Endothelial cell of umbilical vein (primary cell): ENCODE measurements around the gene CMSS1. TPM values are rescaled to one million over a fixed set of nuclear protein-coding genes. Genes with fewer than 3 reads are reported as not detected.

ENCODE experiments used
- BruUV-seq: library from RNA; stranded (reverse); fragments of 400-500 nt; replicated peaks from 2 replicates; lab custom pipeline; 2021; lab: Mats Ljungman, UMichigan
- CTCF ChIA-PET: fragments of 300-600, 350-600 bp; sonication (Branson Sonifier 250); formaldehyde crosslinking; loops from one replicate; lab custom pipeline; 2021; ENCODE audit warnings: antibody characterized with exemption, inconsistent platforms; lab: Charles Lee
- POLR2A ChIA-PET: fragments of 300-600, 350-600 bp; sonication (Branson Sonifier 250); formaldehyde crosslinking; loops from one replicate; lab custom pipeline; 2021; ENCODE audit warnings: antibody characterized with exemption, inconsistent platforms; lab: Charles Lee
- DNase-seq: peaks from one replicate; pipeline ENCODE4 v3.0.0-alpha.2; 2011; ENCODE audit warnings: low read depth, low spot score
- FAIRE-seq: peaks from 2 replicates; lab custom pipeline; 2011; peaks lifted over from hg19 to GRCh38; lab: Jason Lieb, UNC
- H2AFZ ChIP-seq: 2 replicates; pipeline ENCODE4 v1.6.0; 2012; ENCODE audit warnings: low read depth, low read length, control low read depth, inconsistent platforms
- H3K27ac ChIP-seq: 2 replicates; pipeline ENCODE4 v1.5.1; 2011; ENCODE audit warnings: low read depth, mild to moderate bottlenecking, control low read depth, low read length, moderate library complexity; ENCODE audit not compliant: insufficient read depth
- H3K27me3 ChIP-seq, 2 experiments: 2 replicates each; pipeline versions ENCODE4 v1.6.0 to v1.6.1; 2011; ENCODE audit warnings: low read length in 2 of 2, mixed read lengths in 1 of 2; ENCODE audit not compliant: control insufficient read depth in 2 of 2, insufficient read depth in 2 of 2
- H3K36me3 ChIP-seq, 2 experiments: 2 replicates in 1 of 2; 3 replicates in 1 of 2; pipeline ENCODE4 v1.5.1; 2011; ENCODE audit warnings: low read length in 2 of 2, mild to moderate bottlenecking in 1 of 2, moderate library complexity in 1 of 2; ENCODE audit not compliant: control insufficient read depth in 2 of 2, insufficient read depth in 2 of 2; ENCODE audit errors: extremely low read depth in 1 of 2
- H3K4me1 ChIP-seq: 3 replicates; pipeline ENCODE4 v1.5.1; 2011; ENCODE audit warnings: mild to moderate bottlenecking, low read length; ENCODE audit not compliant: control insufficient read depth, insufficient read depth; ENCODE audit errors: extremely low read depth
- H3K4me2 ChIP-seq: 2 replicates; pipeline ENCODE4 v1.6.1; 2011; ENCODE audit warnings: low read length, control low read depth, mixed read lengths; ENCODE audit not compliant: insufficient read depth
- H3K4me3 ChIP-seq, 3 experiments: fragments of 200-600 bp in 1 of 3; sonication (generic), shearing (Covaris generic) in 1 of 3; replicated peaks in 1 of 3; 2 replicates each; pipeline ENCODE4 v1.5.1; 2011 to 2016; ENCODE audit warnings: control low read depth in 3 of 3, low read length in 3 of 3, mild to moderate bottlenecking in 2 of 3, inconsistent platforms in 1 of 3, low read depth in 1 of 3, moderate library complexity in 1 of 3; ENCODE audit not compliant: insufficient read depth in 1 of 3
- H3K79me2 ChIP-seq: 2 replicates; pipeline ENCODE4 v1.6.0; 2012; ENCODE audit warnings: low read length, inconsistent platforms; ENCODE audit not compliant: control insufficient read depth, insufficient read depth
- H3K9ac ChIP-seq: replicated peaks from 2 replicates; pipeline ENCODE3; 2011; ENCODE audit warnings: low read length, control low read depth; ENCODE audit not compliant: insufficient read depth; ENCODE audit errors: extremely low read depth
- H3K9me1 ChIP-seq: replicated peaks from 3 replicates; pipeline ENCODE4 v1.6.0; 2011; ENCODE audit warnings: mild to moderate bottlenecking, low read length; ENCODE audit not compliant: control insufficient read depth, insufficient read depth; ENCODE audit errors: extremely low read depth
- H3K9me3 ChIP-seq: replicated peaks from 2 replicates; pipeline ENCODE4 v1.5.1; 2012; ENCODE audit warnings: low read length, inconsistent platforms; ENCODE audit not compliant: control insufficient read depth, insufficient read depth
- H4K20me1 ChIP-seq: replicated peaks from 2 replicates; pipeline ENCODE3; 2011; ENCODE audit warnings: mild to moderate bottlenecking, low read length; ENCODE audit not compliant: control insufficient read depth, insufficient read depth; ENCODE audit errors: extremely low read depth
- EZH2 ChIP-seq: IDR thresholded peaks from 2 replicates; pipeline ENCODE4 v1.6.1; 2012; ENCODE audit warnings: borderline replicate concordance, low read depth, mild to moderate bottlenecking, moderate library complexity, low read length, inconsistent platforms; ENCODE audit not compliant: severe bottlenecking
- FOS ChIP-seq: IDR thresholded peaks from 2 replicates; pipeline ENCODE4 v1.6.1; 2011; ENCODE audit warnings: mild to moderate bottlenecking, low read length, moderate library complexity, borderline replicate concordance; ENCODE audit not compliant: insufficient read depth
- GATA2 ChIP-seq: IDR thresholded peaks from 2 replicates; pipeline ENCODE4 v1.7.0; 2011; ENCODE audit warnings: low read depth, mild to moderate bottlenecking, moderate library complexity, mixed read lengths, low read length; ENCODE audit not compliant: insufficient read length, insufficient read depth
- JUN ChIP-seq: IDR thresholded peaks from 2 replicates; pipeline ENCODE4 v1.6.1; 2011; ENCODE audit warnings: borderline replicate concordance, low read depth; ENCODE audit not compliant: insufficient read length, insufficient read depth
- MYC ChIP-seq: IDR thresholded peaks from one replicate; pipeline ENCODE4 v1.6.1; 2011; ENCODE audit warnings: mild to moderate bottlenecking, low read depth, low read length
- POLR2A ChIP-seq: IDR thresholded peaks from 2 replicates; pipeline ENCODE4 v1.6.1; 2012; ENCODE audit warnings: low read depth, mild to moderate bottlenecking, control low read depth, low read length
- POLR2AphosphoS5 ChIP-seq: IDR thresholded peaks from 2 replicates; pipeline ENCODE4 v1.6.1; 2012; ENCODE audit warnings: low read depth, mild to moderate bottlenecking, control low read depth, low read length, moderate library complexity; ENCODE audit not compliant: insufficient read depth
- dilution Hi-C: fragments of 300-500 bp; cut with MboI; formaldehyde crosslinking; loops from one replicate; pipeline ENCODE4 v1.15.0; 2019; ENCODE audit warnings: low sequenced_read_pairs; ENCODE audit not compliant: extremely low pct_ligation_motif_present
- intact Hi-C: fragments of 100-400 bp; cut with micrococcal nuclease; formaldehyde crosslinking; loops from one replicate; pipeline ENCODE4 v1.10.0; 2022
- polyA plus RNA-seq, 4 experiments: library from polyadenylated mRNA; depleted of rRNA in 3 of 4; stranded (reverse) in 3 of 4; unstranded in 1 of 4; fragments of >200 nt; gene quantifications; 2 replicates each; pipeline versions ENCODE4 v1.2.1 to v1.2.3, GENCODE V29; 2011 to 2012; ENCODE audit warnings: missing spikeins in 1 of 4
- total RNA-seq: library from RNA; stranded (reverse); gene quantifications from 2 replicates; pipeline ENCODE4 v1.2.3, GENCODE V29; 2021
- TF ChIP-seq, protein P1 (sequence below), 2 donors: IDR thresholded peaks; 1 replicate in 1 of 2; 2 replicates in 1 of 2; pipeline ENCODE4 v1.5.1; 2011; ENCODE audit warnings: low read length in 2 of 2, mild to moderate bottlenecking in 2 of 2, moderate library complexity in 2 of 2, control low read depth in 1 of 2, inconsistent platforms in 1 of 2, low read depth in 1 of 2; ENCODE audit not compliant: insufficient read depth in 1 of 2; ENCODE audit errors: extremely low read depth in 1 of 2
- TF ChIP-seq, protein P2 (sequence below): IDR thresholded peaks from 2 replicates; pipeline ENCODE4 v1.6.1; 2011; ENCODE audit not compliant: insufficient read depth, insufficient read length

The CMSS1 gene
- total and polyA plus RNA-seq, 2 donors (not counting 3 experiments of a cell fraction or from before 2014, with no cell fraction given): 9.7 to 60.6 TPM

DNA sequence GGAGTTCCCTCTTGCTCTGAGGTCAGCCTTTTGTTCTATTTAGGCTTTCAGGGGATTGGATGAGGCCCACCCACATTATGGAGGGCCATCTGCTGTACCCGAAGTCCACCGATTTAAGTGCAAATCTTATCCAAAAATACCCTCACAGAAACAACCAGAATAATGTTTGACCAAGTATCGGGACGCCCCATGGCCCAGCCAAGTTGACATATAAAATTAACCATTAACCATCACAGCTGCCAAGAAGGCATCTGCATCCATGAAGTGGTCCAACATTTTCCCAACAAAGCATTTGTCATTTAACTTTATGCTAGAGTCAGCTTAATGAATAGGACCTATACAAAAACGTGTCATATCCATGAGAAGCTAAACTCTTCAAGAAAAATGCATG lies 396.9 kb downstream of the CMSS1 start:
- BruUV-seq: no TSS peak
- Histone ChIP-seq H3K9me1 (no peaks in the 10 kb centered on the region), H3K4me1 (no peaks in the 10 kb centered on the region), H2AFZ (no peak overlapping the region), H3K79me2 (no peaks in the 10 kb centered on the region), H4K20me1 (no peaks in the 10 kb centered on the region), H3K27me3 (peaks cover 7 to 10% of the 10 kb centered on the region in 2 experiments), H3K9ac (no peak overlapping the region), H3K4me2 (no peak overlapping the region), H3K27ac (no peak overlapping the region), H3K4me3 (no peak overlapping the region), H3K9me3 (no peaks in the 10 kb centered on the region), H3K36me3 (no peaks in the 10 kb centered on the region)
- intact Hi-C loops: no loop called here
- DNase-seq (no peak), FAIRE-seq (no peak)
- TF ChIP-seq, protein P1, sequence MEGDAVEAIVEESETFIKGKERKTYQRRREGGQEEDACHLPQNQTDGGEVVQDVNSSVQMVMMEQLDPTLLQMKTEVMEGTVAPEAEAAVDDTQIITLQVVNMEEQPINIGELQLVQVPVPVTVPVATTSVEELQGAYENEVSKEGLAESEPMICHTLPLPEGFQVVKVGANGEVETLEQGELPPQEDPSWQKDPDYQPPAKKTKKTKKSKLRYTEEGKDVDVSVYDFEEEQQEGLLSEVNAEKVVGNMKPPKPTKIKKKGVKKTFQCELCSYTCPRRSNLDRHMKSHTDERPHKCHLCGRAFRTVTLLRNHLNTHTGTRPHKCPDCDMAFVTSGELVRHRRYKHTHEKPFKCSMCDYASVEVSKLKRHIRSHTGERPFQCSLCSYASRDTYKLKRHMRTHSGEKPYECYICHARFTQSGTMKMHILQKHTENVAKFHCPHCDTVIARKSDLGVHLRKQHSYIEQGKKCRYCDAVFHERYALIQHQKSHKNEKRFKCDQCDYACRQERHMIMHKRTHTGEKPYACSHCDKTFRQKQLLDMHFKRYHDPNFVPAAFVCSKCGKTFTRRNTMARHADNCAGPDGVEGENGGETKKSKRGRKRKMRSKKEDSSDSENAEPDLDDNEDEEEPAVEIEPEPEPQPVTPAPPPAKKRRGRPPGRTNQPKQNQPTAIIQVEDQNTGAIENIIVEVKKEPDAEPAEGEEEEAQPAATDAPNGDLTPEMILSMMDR (IDR thresholded peaks at IDR 0.05; ENCODE audit: extremely low read depth in 1 of 2, insufficient read depth in 1 of 2, low read depth in 1 of 2, low read length in 2 of 2): no peak
- TF ChIP-seq GATA2: no peak
- TF ChIP-seq FOS: no peak
- TF ChIP-seq JUN: no peak
- TF ChIP-seq POLR2AphosphoS5: no peak
- no peak for TF ChIP-seq EZH2
- no peak for TF ChIP-seq MYC
- no peak for TF ChIP-seq POLR2A
- TF ChIP-seq, protein P2, sequence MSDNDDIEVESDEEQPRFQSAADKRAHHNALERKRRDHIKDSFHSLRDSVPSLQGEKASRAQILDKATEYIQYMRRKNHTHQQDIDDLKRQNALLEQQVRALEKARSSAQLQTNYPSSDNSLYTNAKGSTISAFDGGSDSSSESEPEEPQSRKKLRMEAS: no peak
- ChIA-PET CTCF (interaction anchor here (0.8 kb wide), 1 partner anchor 10 kb away, joined by 3 read pairs; no protein-coding TSS in a partner anchor), POLR2A (no interaction called here)
- dilution Hi-C loops: no loop called here
